ENCODE data around the gene RPL9. TPM values are rescaled to one million over a fixed set of nuclear protein-coding genes. Genes with fewer than 3 reads are reported as not detected.
"Not testable (repeated sequence)": the region's sequence is repeated elsewhere in the genome, so short reads cannot be mapped to it uniquely, and the experiment has no call there.

Gene RPL9
- total and polyA plus RNA-seq, 4 donors = 1,118 to 6,864 (median 1,912) TPM

GRCh38 chr4:39422247-39422646 is 36.5 kb downstream of the RPL9 start:
- WGBS, 2 donors = 90% methylated on average over 3 of the region's 3 CpGs
- Histone ChIP-seq H3K4me1 (ENCODE audit: control insufficient read depth in 1 of 2, insufficient read depth in 2 of 2, low read length in 2 of 2) (no peaks in the 10 kb centered on the region), H3K9me3 (ENCODE audit: control insufficient read depth, low read length) (no peaks in the 10 kb centered on the region), H3K27me3 (ENCODE audit: control insufficient read depth in 1 of 2, insufficient read depth in 2 of 2, low read length in 1 of 2) (no peaks in the 10 kb centered on the region), H3K4me3 (ENCODE audit: low read length in 2 of 2) (no peak overlapping the region), H3K36me3 (ENCODE audit: control insufficient read depth in 1 of 2, insufficient read depth in 2 of 2, low read length in 1 of 2) (no peaks in the 10 kb centered on the region), H3K27ac (ENCODE audit: low read depth in 1 of 2, low read length in 2 of 2) (no peak overlapping the region)
- no peak for DNase-seq
- no peak for ATAC-seq (ENCODE audit: low FRiP score)
- intact Hi-C loops (cut with DNase I) = no loop called here

DNA sequence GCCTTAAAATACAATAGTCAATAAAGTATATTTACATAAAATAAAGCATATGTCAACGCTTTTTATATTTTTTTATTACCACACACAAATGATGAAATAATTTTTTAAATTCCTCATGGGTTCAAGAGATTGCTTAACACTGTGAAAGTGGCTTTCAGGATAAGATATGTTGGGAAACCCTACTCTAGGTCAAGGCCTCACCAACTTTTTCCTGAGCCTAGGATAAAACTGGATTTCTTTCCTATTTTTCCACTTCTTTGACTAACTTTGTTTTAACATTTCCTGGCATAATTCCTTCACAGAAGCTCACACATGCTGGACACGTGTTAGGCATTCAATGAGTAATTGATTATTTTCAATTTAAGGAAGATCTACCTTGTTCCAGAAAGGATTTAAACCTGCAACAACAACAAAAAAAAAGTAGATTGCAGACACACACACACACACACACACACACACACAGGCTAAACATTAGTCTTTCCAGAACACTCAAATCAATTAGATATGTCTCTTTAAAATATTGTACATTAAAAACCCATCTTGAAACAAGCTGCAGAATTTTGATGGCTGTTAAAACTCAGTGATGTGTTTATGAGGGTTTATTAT is 42.9 kb downstream of the RPL9 start:
- H3K27ac ChIP-seq (ENCODE audit: low read depth in 1 of 2, low read length in 2 of 2) = no peak overlapping the region
- H3K27me3 ChIP-seq (ENCODE audit: control insufficient read depth in 1 of 2, insufficient read depth in 2 of 2, low read length in 1 of 2) = no peaks in the 10 kb centered on the region
- no peaks in the 10 kb centered on the region for H3K9me3 ChIP-seq (ENCODE audit: control insufficient read depth, low read length)
- no peak for ATAC-seq (ENCODE audit: low FRiP score)
- no peak overlapping the region for H3K4me3 ChIP-seq (ENCODE audit: low read length in 2 of 2)
- H3K36me3 ChIP-seq (ENCODE audit: control insufficient read depth in 1 of 2, insufficient read depth in 2 of 2, low read length in 1 of 2) = no peaks in the 10 kb centered on the region
- intact Hi-C loops (cut with DNase I) = no loop called here
- no peak for DNase-seq
- no peaks in the 10 kb centered on the region for H3K4me1 ChIP-seq (ENCODE audit: control insufficient read depth in 1 of 2, insufficient read depth in 2 of 2, low read length in 2 of 2)
- WGBS, 2 donors = 60 to 64% methylated on average over 2 of the region's 2 CpGs

GRCh38 chr4:39411561-39411960 is 47.2 kb downstream of the RPL9 start:
- H3K4me1 ChIP-seq (ENCODE audit: control insufficient read depth in 1 of 2, insufficient read depth in 2 of 2, low read length in 2 of 2); ATAC-seq (ENCODE audit: low FRiP score); H3K4me3 ChIP-seq (ENCODE audit: low read length in 2 of 2); H3K27ac ChIP-seq (ENCODE audit: low read depth in 1 of 2, low read length in 2 of 2); H3K36me3 ChIP-seq (ENCODE audit: control insufficient read depth in 1 of 2, insufficient read depth in 2 of 2, low read length in 1 of 2); DNase-seq; H3K27me3 ChIP-seq (ENCODE audit: control insufficient read depth in 1 of 2, insufficient read depth in 2 of 2, low read length in 1 of 2); H3K9me3 ChIP-seq (ENCODE audit: control insufficient read depth, low read length); intact Hi-C loops (cut with DNase I): not testable (repeated sequence)
- WGBS, 2 donors = 86% methylated on average over 8 of the region's 8 CpGs

GRCh38 chr4:39410415-39410814 is 48.3 kb downstream of the RPL9 start:
- Histone ChIP-seq H3K36me3 (ENCODE audit: control insufficient read depth in 1 of 2, insufficient read depth in 2 of 2, low read length in 1 of 2) (no peaks in the 10 kb centered on the region), H3K9me3 (ENCODE audit: control insufficient read depth, low read length) (no peaks in the 10 kb centered on the region), H3K27ac (ENCODE audit: low read depth in 1 of 2, low read length in 2 of 2) (no peak overlapping the region), H3K4me1 (ENCODE audit: control insufficient read depth in 1 of 2, insufficient read depth in 2 of 2, low read length in 2 of 2) (no peaks in the 10 kb centered on the region), H3K4me3 (ENCODE audit: low read length in 2 of 2) (no peak overlapping the region), H3K27me3 (ENCODE audit: control insufficient read depth in 1 of 2, insufficient read depth in 2 of 2, low read length in 1 of 2) (no peaks in the 10 kb centered on the region)
- intact Hi-C loops (cut with DNase I) = no loop called here
- WGBS, 2 donors = 20 to 22% methylated on average over 5 of the region's 5 CpGs
- no peak for DNase-seq
- ATAC-seq (ENCODE audit: low FRiP score) = no peak

GRCh38 chr4:39407584-39407885 is 51.2 kb downstream of the RPL9 start:
- WGBS, 2 donors = 42 to 49% methylated on average over 1 of the region's 1 CpG
- ATAC-seq (ENCODE audit: low FRiP score) (no peak), DNase-seq (no peak)
- Histone ChIP-seq H3K4me1 (ENCODE audit: control insufficient read depth in 1 of 2, insufficient read depth in 2 of 2, low read length in 2 of 2) (no peaks in the 10 kb centered on the region), H3K9me3 (ENCODE audit: control insufficient read depth, low read length) (no peaks in the 10 kb centered on the region), H3K27ac (ENCODE audit: low read depth in 1 of 2, low read length in 2 of 2) (no peak overlapping the region), H3K36me3 (ENCODE audit: control insufficient read depth in 1 of 2, insufficient read depth in 2 of 2, low read length in 1 of 2) (no peaks in the 10 kb centered on the region), H3K4me3 (ENCODE audit: low read length in 2 of 2) (no peak overlapping the region), H3K27me3 (ENCODE audit: control insufficient read depth in 1 of 2, insufficient read depth in 2 of 2, low read length in 1 of 2) (no peaks in the 10 kb centered on the region)
- intact Hi-C loops (cut with DNase I) = no loop called here

DNA sequence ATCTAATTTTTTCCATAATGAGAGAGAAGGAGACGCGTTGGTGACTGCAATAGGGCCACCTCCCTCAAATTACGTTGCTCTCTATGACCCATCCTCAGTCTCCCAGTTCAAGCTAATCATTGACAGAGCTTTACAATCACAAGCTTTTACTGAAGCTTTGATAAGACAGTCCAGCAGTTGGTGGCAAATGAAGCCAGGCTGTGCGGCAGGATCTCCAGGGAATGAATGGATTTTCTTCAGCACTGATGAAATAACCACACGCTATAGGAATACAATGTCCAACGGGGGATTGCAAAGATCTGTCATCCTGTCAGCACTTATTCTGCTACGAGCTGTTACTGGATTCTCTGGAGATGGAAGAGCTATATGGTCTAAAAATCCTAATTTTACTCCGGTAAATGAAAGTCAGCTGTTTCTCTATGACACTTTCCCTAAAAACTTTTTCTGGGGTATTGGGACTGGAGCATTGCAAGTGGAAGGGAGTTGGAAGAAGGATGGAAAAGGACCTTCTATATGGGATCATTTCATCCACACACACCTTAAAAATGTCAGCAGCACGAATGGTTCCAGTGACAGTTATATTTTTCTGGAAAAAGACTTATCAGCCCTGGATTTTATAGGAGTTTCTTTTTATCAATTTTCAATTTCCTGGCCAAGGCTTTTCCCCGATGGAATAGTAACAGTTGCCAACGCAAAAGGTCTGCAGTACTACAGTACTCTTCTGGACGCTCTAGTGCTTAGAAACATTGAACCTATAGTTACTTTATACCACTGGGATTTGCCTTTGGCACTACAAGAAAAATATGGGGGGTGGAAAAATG is 51.7 kb downstream of the RPL9 start, which contains the start of gene KLB:
Gene KLB, plus strand, starts transcription at position 168 of the 821 bp plus-strand sequence. Its CDS starts 20 bp downstream, at position 188.
- intact Hi-C loops (cut with DNase I) = no loop called here
- H3K4me1 ChIP-seq (ENCODE audit: control insufficient read depth in 1 of 2, insufficient read depth in 2 of 2, low read length in 2 of 2) = no peaks in the 10 kb centered on the region
- ATAC-seq (ENCODE audit: low FRiP score) (no peak), DNase-seq (no peak)
- no peak within 1 kb of the TSS for H3K27ac ChIP-seq (ENCODE audit: low read depth in 1 of 2, low read length in 2 of 2)
- 16 to 17% methylated on average over 12 of the region's 12 CpGs for WGBS, 2 donors
- no peaks in the 10 kb centered on the region for H3K9me3 ChIP-seq (ENCODE audit: control insufficient read depth, low read length)
- no peaks in the 10 kb centered on the region for H3K27me3 ChIP-seq (ENCODE audit: control insufficient read depth in 1 of 2, insufficient read depth in 2 of 2, low read length in 1 of 2)
- H3K36me3 ChIP-seq (ENCODE audit: control insufficient read depth in 1 of 2, insufficient read depth in 2 of 2, low read length in 1 of 2) = no peaks in the 10 kb centered on the region
- no peak within 1 kb of the TSS for H3K4me3 ChIP-seq (ENCODE audit: low read length in 2 of 2)

Small RNA genes within 50 kb of the gene (microRNA-seq; reads per million reads assigned to microRNA genes)
- gene MIR5591 = 0 reads per million in 2 donors

Other genes with a start within 250 kb of the RPL9 start
- gene RFC1, start 92.6 kb downstream of the RPL9 start, total RNA-seq = 10 to 100 TPM; 36.3 to 58.3 TPM
- gene RFC1, start 92.6 kb downstream of the RPL9 start, polyA plus RNA-seq = 10 to 100 TPM; 13.0 to 14.1 TPM
- not detected for gene KLB, start 52.0 kb downstream of the RPL9 start, total RNA-seq
- under 1 TPM in 1 of 2 donors, not detected in 1; 0.13 TPM for gene KLB, start 52.0 kb downstream of the RPL9 start, polyA plus RNA-seq
- gene LIAS, start 134 bp upstream of the RPL9 start, total RNA-seq = 10 to 100 TPM in 1 of 2 donors, 1 to 10 TPM in 1; 5.9 to 12.6 TPM
- 10 to 100 TPM in 1 of 2 donors, 1 to 10 TPM in 1; 5.4 to 18.4 TPM for gene LIAS, start 134 bp upstream of the RPL9 start, polyA plus RNA-seq
- gene UGDH, start 68.5 kb upstream of the RPL9 start, total RNA-seq = 100 to 1,000 TPM in 1 of 2 donors, 10 to 100 TPM in 1; 83.3 to 116 TPM
- 10 to 100 TPM; 16.8 to 25.2 TPM for gene UGDH, start 68.5 kb upstream of the RPL9 start, polyA plus RNA-seq
- 10 to 100 TPM; 68.5 to 72.1 TPM for gene SMIM14, start 179.9 kb upstream of the RPL9 start, total RNA-seq
- 10 to 100 TPM; 28.5 to 44.1 TPM for gene SMIM14, start 179.9 kb upstream of the RPL9 start, polyA plus RNA-seq
- gene UBE2K, start 239.2 kb upstream of the RPL9 start, total RNA-seq = 10 to 100 TPM; 56.8 to 59.5 TPM
- 10 to 100 TPM; 26.5 to 30.6 TPM for gene UBE2K, start 239.2 kb upstream of the RPL9 start, polyA plus RNA-seq